ENCODE data around the gene AGTPBP1.
"Not testable (repeated sequence)": the region's sequence is repeated elsewhere in the genome, so short reads cannot be mapped to it uniquely, and the experiment has no call there.

The AGTPBP1 gene

GRCh38 chr9:85741875-85742596 is at the start of gene AGTPBP1:
TSS of gene AGTPBP1 (minus strand) at chr9:85741954. CDS start at chr9:85712533, 29,421 bp downstream.
- no peak for TF ChIP-seq CTCF (IDR thresholded peaks at IDR 0.05; ENCODE audit: low read depth, low read length, missing control alignments)
- in situ Hi-C loops (cut with HindIII; ENCODE audit: low sequenced_read_pairs), result no loop called here

GRCh38 chr9:85786116-85786515 is 44.4 kb upstream of the AGTPBP1 start:
- DNase-seq (ENCODE audit: low read depth); H3K4me3 ChIP-seq (ENCODE audit: low read depth, low read length); in situ Hi-C loops (cut with HindIII; ENCODE audit: low sequenced_read_pairs): not testable (repeated sequence)

More at GRCh38 chr9:85741875-85742596, at the start of gene AGTPBP1:
- DNase-seq (ENCODE audit: low read depth), result peak; percentile 72
- peak within 1 kb of the TSS; percentile 92 for H3K4me3 ChIP-seq (ENCODE audit: low read depth, low read length)

GRCh38 chr9:85773844-85774243 is 32.1 kb upstream of the AGTPBP1 start:
- H3K4me3 ChIP-seq (ENCODE audit: low read depth, low read length); in situ Hi-C loops (cut with HindIII; ENCODE audit: low sequenced_read_pairs); DNase-seq (ENCODE audit: low read depth): not testable (repeated sequence)

GRCh38 chr9:85761802-85762201 is 20.0 kb upstream of the AGTPBP1 start:
- H3K4me3 ChIP-seq (ENCODE audit: low read depth, low read length); in situ Hi-C loops (cut with HindIII; ENCODE audit: low sequenced_read_pairs); DNase-seq (ENCODE audit: low read depth): not testable (repeated sequence)

- in situ Hi-C loops (cut with HindIII; ENCODE audit: low sequenced_read_pairs), result not testable (repeated sequence)
These were observed 16.0 kb upstream of the AGTPBP1 start for GRCh38 chr9:85757716-85758115.

GRCh38 chr9:85756216-85756615 is 14.5 kb upstream of the AGTPBP1 start:
- in situ Hi-C loops (cut with HindIII; ENCODE audit: low sequenced_read_pairs); DNase-seq (ENCODE audit: low read depth); H3K4me3 ChIP-seq (ENCODE audit: low read depth, low read length): not testable (repeated sequence)

More at GRCh38 chr9:85757716-85758115, 16.0 kb upstream of the AGTPBP1 start:
- not testable (repeated sequence) for H3K4me3 ChIP-seq (ENCODE audit: low read depth, low read length); DNase-seq (ENCODE audit: low read depth)

- no peak overlapping the region for H3K4me3 ChIP-seq (ENCODE audit: low read depth, low read length)
- DNase-seq (ENCODE audit: low read depth), result no peak
- in situ Hi-C loops (cut with HindIII; ENCODE audit: low sequenced_read_pairs), result no loop called here
- TF ChIP-seq CTCF (IDR thresholded peaks at IDR 0.05; ENCODE audit: low read depth, low read length, missing control alignments), result no peak
These were observed 4.6 kb upstream of the AGTPBP1 start for GRCh38 chr9:85746309-85746708.

- no peak overlapping the region for H3K4me3 ChIP-seq (ENCODE audit: low read depth, low read length)
- no peak for DNase-seq (ENCODE audit: low read depth)
- in situ Hi-C loops (cut with HindIII; ENCODE audit: low sequenced_read_pairs), result no loop called here
- TF ChIP-seq CTCF (IDR thresholded peaks at IDR 0.05; ENCODE audit: low read depth, low read length, missing control alignments), result no peak
These were observed 3.4 kb upstream of the AGTPBP1 start for GRCh38 chr9:85745203-85745602.

GRCh38 chr9:85744480-85744879 is 2.7 kb upstream of the AGTPBP1 start:
- no peak overlapping the region for H3K4me3 ChIP-seq (ENCODE audit: low read depth, low read length)
- no peak for TF ChIP-seq CTCF (IDR thresholded peaks at IDR 0.05; ENCODE audit: low read depth, low read length, missing control alignments)
- no peak for DNase-seq (ENCODE audit: low read depth)
- in situ Hi-C loops (cut with HindIII; ENCODE audit: low sequenced_read_pairs), result no loop called here

All from astrocyte of the cerebellum (primary cell).